Endodermal cell (in vitro differentiated cells): ENCODE measurements around the gene SNX22. TPM values are rescaled to one million over a fixed set of nuclear protein-coding genes. Genes with fewer than 3 reads are reported as not detected.
A peak's percentile ranks its signal among the peaks of the same experiment; 100 is the strongest.

Source experiments
- DNase-seq: peaks from one replicate; pipeline ENCODE4 v3.0.0-alpha.2; 2017
- H3K27ac ChIP-seq: 2 replicates; pipeline ENCODE4 v1.5.1; 2013; ENCODE audit warnings: mild to moderate bottlenecking, low read depth, low read length, moderate library complexity
- H3K27me3 ChIP-seq: 2 replicates; pipeline ENCODE4 v1.6.1; 2013; ENCODE audit warnings: mild to moderate bottlenecking, low read length, moderate library complexity; ENCODE audit not compliant: insufficient read depth, control insufficient read depth, poor library complexity, severe bottlenecking
- H3K36me3 ChIP-seq: 2 replicates; pipeline ENCODE4 v1.7.0; 2013; ENCODE audit warnings: mild to moderate bottlenecking, low read length, moderate library complexity; ENCODE audit not compliant: control insufficient read depth, insufficient read depth
- H3K4me1 ChIP-seq: one replicate; pipeline ENCODE4 v1.7.0; 2013; ENCODE audit warnings: low read length; ENCODE audit not compliant: control insufficient read depth, insufficient read depth
- H3K4me3 ChIP-seq: 2 replicates; pipeline ENCODE4 v1.5.1; 2013; ENCODE audit warnings: mild to moderate bottlenecking, low read length, moderate library complexity
- H3K9ac ChIP-seq: 2 replicates; pipeline ENCODE4 v1.6.1; 2013; ENCODE audit warnings: mild to moderate bottlenecking, low read length, moderate library complexity; ENCODE audit not compliant: poor library complexity, severe bottlenecking; ENCODE audit errors: extremely low read depth
- H3K9me3 ChIP-seq: 2 replicates; pipeline ENCODE4 v1.6.1; 2013; ENCODE audit warnings: mild to moderate bottlenecking, low read length, moderate library complexity; ENCODE audit not compliant: control insufficient read depth
- H3K27ac Mint-ChIP-seq: 2 replicates; pipeline ENCODE4 v1.8.0; 2020; ENCODE audit warnings: mixed read lengths
- H3K27me3 Mint-ChIP-seq: 2 replicates; pipeline ENCODE4 v1.8.0; 2021; ENCODE audit warnings: mild to moderate bottlenecking, mixed read lengths; ENCODE audit not compliant: insufficient read depth
- H3K36me3 Mint-ChIP-seq: 2 replicates; pipeline ENCODE4 v1.8.0; 2020; ENCODE audit warnings: low read depth, mixed read lengths
- H3K4me1 Mint-ChIP-seq: 2 replicates; pipeline ENCODE4 v1.8.0; 2020; ENCODE audit warnings: mixed read lengths
- H3K4me3 Mint-ChIP-seq: 2 replicates; pipeline ENCODE4 v1.8.0; 2020; ENCODE audit warnings: mild to moderate bottlenecking, moderate library complexity, mixed read lengths
- H3K9me3 Mint-ChIP-seq: 2 replicates; pipeline ENCODE4 v1.8.0; 2020; ENCODE audit warnings: mild to moderate bottlenecking, mixed read lengths
- CTCF ChIP-seq: fragments of 200-600 bp; sonication (generic); conservative IDR thresholded peaks from 2 replicates; pipeline ENCODE4 v1.5.0; 2021; ENCODE audit warnings: antibody characterized with exemption, mild to moderate bottlenecking
- WGBS, 2 experiments: methylation state at CpG; one replicate each; pipeline versions ENCODE4 v1.1.5 to v1.1.7; 2013; ENCODE audit warnings: missing lambda C conversion rate in 2 of 2, mixed read lengths in 1 of 2; ENCODE audit not compliant: insufficient coverage in 1 of 2, insufficient read length in 1 of 2; 5-methylcytosine and 5-hydroxymethylcytosine counted together
- total RNA-seq, 2 donors: library from RNA; stranded (reverse); fragmentation: NEBNext Ultra II Directional in 1 of 2; extraction: Animal tissue kit (Norgen Biotek cat#: 25700) in 1 of 2; gene quantifications; 2 replicates in 1 of 2; 3 replicates in 1 of 2; pipeline ENCODE4 v1.2.1, GENCODE V29; 2021

Gene SNX22
- total RNA-seq, 2 donors from 2014 or later: 1.6 to 2.6 TPM

GRCh38 chr15:64162478-64162868 lies 10.9 kb downstream of the SNX22 start:
- H3K9me3 Mint-ChIP-seq: no peaks in the 10 kb centered on the region

GRCh38 chr15:64162869-64163658 lies 11.5 kb downstream of the SNX22 start, which contains the start of gene PPIB:
Gene PPIB, minus strand, starts transcription at chr15:64163022. Its CDS starts 36 bp downstream, at chr15:64162986.
- H3K27me3 ChIP-seq: no peaks in the 10 kb centered on the region
- H3K27ac ChIP-seq: peak within 1 kb of the TSS; percentile 82
- Mint-ChIP-seq H3K36me3 (peaks cover 29% of the 10 kb centered on the region), H3K27me3 (no peaks in the 10 kb centered on the region), H3K9me3 (no peaks in the 10 kb centered on the region), H3K4me3 (peak within 1 kb of the TSS; percentile 83), H3K27ac (peak within 1 kb of the TSS; percentile 94), H3K4me1 (peaks cover 50% of the 10 kb centered on the region)
- H3K4me3 ChIP-seq: peak within 1 kb of the TSS; percentile 92
- peaks cover 24% of the 10 kb centered on the region for H3K36me3 ChIP-seq
- H3K4me1 ChIP-seq: peaks cover 13% of the 10 kb centered on the region
- TF ChIP-seq CTCF: peak; percentile 65
- H3K9me3 ChIP-seq: no peaks in the 10 kb centered on the region
- peak; percentile 99 for DNase-seq
- peak within 1 kb of the TSS; percentile 77 for H3K9ac ChIP-seq
- WGBS, 2 experiments: 1 to 2% methylated on average over 18 to 69 of the region's 69 CpGs

More at GRCh38 chr15:64162478-64162868, 10.9 kb downstream of the SNX22 start:
- peak overlapping the region; percentile 92 for H3K4me3 ChIP-seq
- peak overlapping the region; percentile 83 for H3K4me3 Mint-ChIP-seq
- peaks cover 13% of the 10 kb centered on the region for H3K4me1 ChIP-seq
- H3K27ac ChIP-seq: peak overlapping the region; percentile 82
- 0 to 2% methylated on average over 9 to 21 of the region's 21 CpGs for WGBS, 2 experiments
- H3K4me1 Mint-ChIP-seq: peaks cover 48% of the 10 kb centered on the region
- peak overlapping the region; percentile 94 for H3K27ac Mint-ChIP-seq
- peaks cover 30% of the 10 kb centered on the region for H3K36me3 ChIP-seq
- no peaks in the 10 kb centered on the region for H3K9me3 ChIP-seq
- H3K9ac ChIP-seq: peak overlapping the region; percentile 77
- no peaks in the 10 kb centered on the region for H3K27me3 ChIP-seq
- DNase-seq: no peak
- peaks cover 35% of the 10 kb centered on the region for H3K36me3 Mint-ChIP-seq
- no peak for TF ChIP-seq CTCF
- H3K27me3 Mint-ChIP-seq: no peaks in the 10 kb centered on the region

- H3K27me3 ChIP-seq: no peaks in the 10 kb centered on the region
- H3K27ac ChIP-seq: peak overlapping the region; percentile 63
- H3K9ac ChIP-seq: no peak overlapping the region
- H3K4me3 ChIP-seq: peak overlapping the region; percentile 78
- Mint-ChIP-seq H3K27me3 (no peaks in the 10 kb centered on the region), H3K36me3 (peaks cover 22% of the 10 kb centered on the region), H3K4me3 (peak overlapping the region; percentile 83), H3K9me3 (no peaks in the 10 kb centered on the region), H3K27ac (peak overlapping the region; percentile 87), H3K4me1 (peaks cover 50% of the 10 kb centered on the region)
- peak; percentile 55 for DNase-seq
- no peak for TF ChIP-seq CTCF
- peaks cover 16% of the 10 kb centered on the region for H3K36me3 ChIP-seq
- WGBS, 2 experiments: 78 to 80% methylated on average over 11 to 14 of the region's 14 CpGs
- no peaks in the 10 kb centered on the region for H3K9me3 ChIP-seq
- peaks cover 13% of the 10 kb centered on the region for H3K4me1 ChIP-seq
These were observed 12.3 kb downstream of the SNX22 start for GRCh38 chr15:64163659-64164362.
